ENCODE data around the gene ELK3.

- TF ChIP-seq CTCF (IDR thresholded peaks at IDR 0.05) (no peak), EZH2 (IDR thresholded peaks at IDR 0.05) (no peak)
Measured at GRCh38 chr12:96204381-96204780, 10.2 kb downstream of the ELK3 start.
